Mucosa of descending colon (tissue), 3 donors: Measurements from ENCODE around the gene MBOAT1. TPM values are rescaled to one million over a fixed set of nuclear protein-coding genes. Genes with fewer than 3 reads are reported as not detected.

Experiments
- ATAC-seq: fragments of 200-7000 bp; cut with Tn5 transposase; one replicate; pipeline ENCODE4 v1.9.1; 2020; ENCODE audit warnings: mild to moderate bottlenecking, moderate library complexity
- DNase-seq, 3 donors: peaks; one replicate each; pipeline ENCODE4 v3.0.0-alpha.2; 2020
- H3K36me3 ChIP-seq: fragments of 200-600 bp; one replicate; pipeline ENCODE4 v1.8.0; 2021; ENCODE audit warnings: low read depth, mild to moderate bottlenecking
- H3K4me1 ChIP-seq: fragments of 200-600 bp; one replicate; pipeline ENCODE4 v1.8.0; 2021; ENCODE audit warnings: low read depth, mild to moderate bottlenecking
- H3K4me3 ChIP-seq: fragments of 200-600 bp; one replicate; pipeline ENCODE4 v1.8.0; 2021; ENCODE audit warnings: mild to moderate bottlenecking
- H3K9me3 ChIP-seq: fragments of 200-600 bp; one replicate; pipeline ENCODE4 v1.8.0; 2021; ENCODE audit warnings: mild to moderate bottlenecking
- CTCF ChIP-seq: fragments of 200-600 bp; IDR thresholded peaks from one replicate; pipeline ENCODE4 v1.8.0; 2022; ENCODE audit warnings: antibody characterized with exemption, mild to moderate bottlenecking
- intact Hi-C, 2 donors: fragments of 100-400 bp; cut with DNase I in 1 of 2; cut with micrococcal nuclease in 1 of 2; formaldehyde crosslinking; loops; one replicate each; pipeline versions ENCODE4 v1.11.0 to v1.11.1; 2022; cut with DNase I, micrococcal nuclease
- total RNA-seq, 3 donors: library from RNA; stranded (reverse); fragmentation: NEBNext Ultra II Directional in 2 of 3; extraction: Animal tissue kit (Norgen Biotek cat#: 25700) in 2 of 3; gene quantifications; one replicate each; pipeline versions ENCODE4 v1.2.1 to v1.2.4, GENCODE V29; 2021 to 2023
- donor health status: DM: no; HTN: no; CAD: no; lungs with moderate emphysema.
- donor health status: DM: no; HTN: no; CAD: no.
- donor health status: DM: no; HTN: yes; CAD: no.

Gene MBOAT1
- total RNA-seq, 3 donors from 2014 or later = 33.7 to 77.0 (median 54.4) TPM

- intact Hi-C loops = no loop called here
- ATAC-seq = no peak
These were observed 53.2 kb downstream of the MBOAT1 start for GRCh38 chr6:20159098-20159497.

GRCh38 chr6:20158676-20159075 is 53.6 kb downstream of the MBOAT1 start:
- DNase-seq (no peak), ATAC-seq (no peak)
- Histone ChIP-seq H3K9me3 (no peaks in the 10 kb centered on the region), H3K4me1 (peaks cover 10% of the 10 kb centered on the region), H3K36me3 (no peaks in the 10 kb centered on the region), H3K4me3 (no peak overlapping the region)
- intact Hi-C loops = no loop called here
- TF ChIP-seq CTCF = no peak

More at GRCh38 chr6:20159098-20159497, 53.2 kb downstream of the MBOAT1 start:
- Histone ChIP-seq H3K4me1 (peaks cover 10% of the 10 kb centered on the region), H3K4me3 (no peak overlapping the region), H3K9me3 (no peaks in the 10 kb centered on the region), H3K36me3 (no peaks in the 10 kb centered on the region)
- TF ChIP-seq CTCF = no peak
- no peak for DNase-seq

GRCh38 chr6:20156824-20157223 is 55.4 kb downstream of the MBOAT1 start:
- Histone ChIP-seq H3K4me1 (peaks cover 10% of the 10 kb centered on the region), H3K4me3 (no peak overlapping the region), H3K36me3 (no peaks in the 10 kb centered on the region), H3K9me3 (no peaks in the 10 kb centered on the region)
- ATAC-seq = peak; percentile 69
- DNase-seq = no peak
- TF ChIP-seq CTCF = no peak
- intact Hi-C loops = no loop called here

GRCh38 chr6:20154753-20155152 is 57.5 kb downstream of the MBOAT1 start:
- DNase-seq = no peak
- intact Hi-C loops = no loop called here

GRCh38 chr6:20153194-20153593 is 59.1 kb downstream of the MBOAT1 start:
- intact Hi-C loops = no loop called here
- Histone ChIP-seq H3K36me3 (no peaks in the 10 kb centered on the region), H3K4me3 (no peak overlapping the region), H3K9me3 (no peaks in the 10 kb centered on the region), H3K4me1 (peaks cover 5% of the 10 kb centered on the region)
- DNase-seq (no peak), ATAC-seq (no peak)
- no peak for TF ChIP-seq CTCF

More at GRCh38 chr6:20154753-20155152, 57.5 kb downstream of the MBOAT1 start:
- no peaks in the 10 kb centered on the region for H3K36me3 ChIP-seq
- no peaks in the 10 kb centered on the region for H3K9me3 ChIP-seq
- H3K4me3 ChIP-seq = no peak overlapping the region
- H3K4me1 ChIP-seq = peaks cover 5% of the 10 kb centered on the region
- peak; percentile 69 for ATAC-seq
- no peak for TF ChIP-seq CTCF

GRCh38 chr6:20148433-20148832 is 63.8 kb downstream of the MBOAT1 start:
- no peak for ATAC-seq
- intact Hi-C loops = no loop called here
- DNase-seq = no peak
- no peak overlapping the region for H3K4me3 ChIP-seq
- H3K4me1 ChIP-seq = no peaks in the 10 kb centered on the region
- no peaks in the 10 kb centered on the region for H3K9me3 ChIP-seq
- H3K36me3 ChIP-seq = no peaks in the 10 kb centered on the region
- TF ChIP-seq CTCF = no peak
